A673 (cell line): ENCODE data around the gene GNAQ. TPM values are rescaled to one million over a fixed set of nuclear protein-coding genes. Genes with fewer than 3 reads are reported as not detected.

Experiments
- BruUV-seq: library from RNA; stranded (reverse); fragments of 400-500 nt; replicated peaks from 2 replicates; lab custom pipeline; 2021; lab: Mats Ljungman, UMichigan
- CTCF ChIA-PET: fragments of 300-600 bp; sonication (Branson Sonifier 250); formaldehyde crosslinking; loops from one replicate; lab custom pipeline; 2022; ENCODE audit warnings: antibody characterized with exemption; lab: Charles Lee
- POLR2A ChIA-PET: fragments of 300-600 bp; sonication (Branson Sonifier 250); formaldehyde crosslinking; loops from one replicate; lab custom pipeline; 2022; ENCODE audit warnings: antibody characterized with exemption; ENCODE audit not compliant: low non-redundant PET; lab: Charles Lee
- DNase-seq: peaks from one replicate; pipeline ENCODE4 v3.0.0-alpha.2; 2015; ENCODE audit warnings: low spot score
- H3K27ac ChIP-seq: fragments of 200-600 bp; sonication (generic); 2 replicates; pipeline ENCODE4 v1.5.1; 2016; ENCODE audit warnings: mixed run types, low read depth, mild to moderate bottlenecking, mixed read lengths, antibody characterized with exemption, low read length; ENCODE audit not compliant: poor library complexity, severe bottlenecking
- H3K27me3 ChIP-seq: fragments of 200-600 bp; sonication (generic); replicated peaks from 2 replicates; pipeline ENCODE4 v1.6.1; 2017; ENCODE audit warnings: mixed run types, low read depth, mild to moderate bottlenecking, mixed read lengths, antibody characterized with exemption, low read length; ENCODE audit not compliant: insufficient read depth, poor library complexity
- H3K36me3 ChIP-seq: fragments of 200-600 bp; sonication (generic); 2 replicates; pipeline ENCODE4 v1.6.1; 2016; ENCODE audit warnings: mixed run types, mild to moderate bottlenecking, mixed read lengths, antibody characterized with exemption, low read length; ENCODE audit not compliant: insufficient read depth, poor library complexity, severe bottlenecking
- H3K4me1 ChIP-seq: fragments of 200-600 bp; sonication (generic); 2 replicates; pipeline ENCODE4 v1.6.1; 2017; ENCODE audit warnings: mixed run types, mild to moderate bottlenecking, mixed read lengths, antibody characterized with exemption, low read length; ENCODE audit not compliant: insufficient read depth, poor library complexity, severe bottlenecking
- H3K4me3 ChIP-seq: fragments of 200-600 bp; sonication (generic); 2 replicates; pipeline ENCODE4 v1.5.1; 2016; ENCODE audit warnings: low read depth, mixed run types, mild to moderate bottlenecking, mixed read lengths, low read length; ENCODE audit not compliant: poor library complexity, severe bottlenecking
- H3K9me3 ChIP-seq: fragments of 200-600 bp; sonication (generic); 2 replicates; pipeline ENCODE4 v1.6.1; 2016; ENCODE audit warnings: mixed run types, low read depth, mild to moderate bottlenecking, mixed read lengths, antibody characterized with exemption, low read length; ENCODE audit not compliant: poor library complexity, severe bottlenecking
- CTCF ChIP-seq: fragments of 300-800, 200-600 bp; sonication (generic); conservative IDR thresholded peaks from 2 replicates; pipeline ENCODE4 v1.5.1; 2017; ENCODE audit warnings: low read depth, mild to moderate bottlenecking, antibody characterized with exemption, low read length, moderate library complexity, mixed read lengths
- EZH2 ChIP-seq: fragments of 200-600 bp; sonication (generic); IDR thresholded peaks from 2 replicates; pipeline ENCODE4 v1.6.1; 2017; ENCODE audit warnings: borderline replicate concordance, low read depth, mild to moderate bottlenecking, mixed read lengths, antibody characterized with exemption, low read length; ENCODE audit not compliant: poor library complexity, severe bottlenecking
- intact Hi-C: fragments of 100-400 bp; cut with micrococcal nuclease; formaldehyde crosslinking; loops from one replicate; pipeline ENCODE4 v1.10.0; 2022; ENCODE audit not compliant: unreplicated experiment
- total RNA-seq: library from RNA; stranded (reverse); gene quantifications from 2 replicates; pipeline ENCODE4 v1.2.3, GENCODE V29; 2021

GNAQ gene
- total RNA-seq, 1 experiment from 2014 or later, result 69.9 TPM

- TSS peak; percentile 44 for BruUV-seq
- H3K9me3 ChIP-seq, result peaks cover 6% of the 10 kb centered on the region
- ChIA-PET CTCF (interaction anchor here (0.9 to 1.6 kb wide), 6 partner anchors 77 to 317 kb away, joined by 3 to 21 read pairs (median 5); no protein-coding TSS in a partner anchor), POLR2A (interaction anchor here (0.7 kb wide), 1 partner anchor 100 kb away, joined by 3 read pairs; no protein-coding TSS in a partner anchor)
- peaks cover 50% of the 10 kb centered on the region for H3K4me1 ChIP-seq
- H3K27me3 ChIP-seq, result no peaks in the 10 kb centered on the region
- peak overlapping the region; percentile 86 for H3K27ac ChIP-seq
- peak; percentile 46 for DNase-seq
- TF ChIP-seq CTCF (no peak), EZH2 (no peak)
- peaks cover 5% of the 10 kb centered on the region for H3K36me3 ChIP-seq
- intact Hi-C loops, result loop anchor here (1.0 to 10.0 kb wide), 8 partner anchors 110 to 576 kb away; partner anchors contain the start of gene VPS13A
- no peak overlapping the region for H3K4me3 ChIP-seq
Measured at GRCh38 chr9:77750981-77751340, 280.6 kb downstream of the GNAQ start.

GRCh38 chr9:77750284-77750683, 281.3 kb downstream of the GNAQ start:
- CTCF ChIA-PET, result interaction anchor here (1.5 to 1.6 kb wide), 3 partner anchors 261 to 317 kb away, joined by 6 to 21 read pairs (median 11); no protein-coding TSS in a partner anchor
- Histone ChIP-seq H3K9me3 (peaks cover 8% of the 10 kb centered on the region), H3K27me3 (no peaks in the 10 kb centered on the region), H3K27ac (peak overlapping the region; percentile 86), H3K4me1 (peaks cover 52% of the 10 kb centered on the region), H3K36me3 (peaks cover 6% of the 10 kb centered on the region), H3K4me3 (no peak overlapping the region)
- POLR2A ChIA-PET, result interaction anchor here (0.7 kb wide), 1 partner anchor 99 kb away, joined by 3 read pairs; no protein-coding TSS in a partner anchor
- TF ChIP-seq CTCF, result no peak
- TF ChIP-seq EZH2, result no peak
- DNase-seq, result no peak
- intact Hi-C loops, result loop anchor here (2.0 to 10.0 kb wide), 6 partner anchors 287 to 575 kb away; partner anchors contain the start of gene VPS13A
- BruUV-seq, result no TSS peak

GRCh38 chr9:77748214-77748772, 283.3 kb downstream of the GNAQ start:
- Histone ChIP-seq H3K27ac (no peak overlapping the region), H3K4me3 (no peak overlapping the region), H3K9me3 (peaks cover 8% of the 10 kb centered on the region), H3K4me1 (peaks cover 63% of the 10 kb centered on the region), H3K27me3 (no peaks in the 10 kb centered on the region), H3K36me3 (peaks cover 6% of the 10 kb centered on the region)
- CTCF ChIA-PET, result interaction anchor here (1.4 kb wide), 1 partner anchor 287 kb away, joined by 3 read pairs; no protein-coding TSS in a partner anchor
- TF ChIP-seq CTCF (no peak), EZH2 (no peak)
- POLR2A ChIA-PET, result interaction anchor here (0.6 to 0.7 kb wide), 2 partner anchors 76 to 281 kb away, joined by 3 read pairs; no protein-coding TSS in a partner anchor
- BruUV-seq, result no TSS peak
- intact Hi-C loops, result no loop called here
- no peak for DNase-seq
